HFFc6 (cell line): ENCODE measurements around the gene ENAH. TPM values are rescaled to one million over a fixed set of nuclear protein-coding genes. Genes with fewer than 3 reads are reported as not detected.
"Not testable (repeated sequence)": the region's sequence is repeated elsewhere in the genome, so short reads cannot be mapped to it uniquely, and the experiment has no call there.

Source experiments
- DNase-seq: peaks from one replicate; pipeline ENCODE4 v3.0.0-alpha.2; 2018
- H3K27ac Mint-ChIP-seq: 2 replicates; pipeline ENCODE4 v1.8.0; 2020; ENCODE audit warnings: mild to moderate bottlenecking, mixed read lengths
- H3K27me3 Mint-ChIP-seq: 2 replicates; pipeline ENCODE4 v1.8.0; 2021; ENCODE audit warnings: mild to moderate bottlenecking, moderate library complexity, mixed read lengths; ENCODE audit not compliant: insufficient read depth
- H3K36me3 Mint-ChIP-seq: 2 replicates; pipeline ENCODE4 v1.8.0; 2021; ENCODE audit warnings: low read depth, mixed read lengths
- H3K4me1 Mint-ChIP-seq: 2 replicates; pipeline ENCODE4 v1.8.0; 2020; ENCODE audit warnings: low read depth, mixed read lengths
- H3K4me3 Mint-ChIP-seq: 2 replicates; pipeline ENCODE4 v1.8.0; 2020; ENCODE audit warnings: mild to moderate bottlenecking, moderate library complexity, mixed read lengths
- H3K9me3 Mint-ChIP-seq: 2 replicates; pipeline ENCODE4 v1.8.0; 2020; ENCODE audit warnings: mild to moderate bottlenecking, mixed read lengths
- CTCF ChIP-seq: fragments of 200-600 bp; sonication (generic); IDR thresholded peaks from 2 replicates; pipeline ENCODE4 v1.5.0; 2021; ENCODE audit warnings: antibody characterized with exemption, mild to moderate bottlenecking
- total RNA-seq, 6 experiments: library from RNA; stranded (reverse); fragmentation: NEBNext Ultra II Directional; extraction: Animal tissue kit (Norgen Biotek cat#: 25700); gene quantifications; 2 replicates in 1 of 6; 3 replicates in 5 of 6; pipeline ENCODE4 v1.2.3, GENCODE V29; 2021

Gene ENAH
- total RNA-seq, 6 experiments from 2014 or later = 133 to 171 (median 139) TPM

- TF ChIP-seq CTCF = no peak
- peaks cover 4% of the 10 kb centered on the region; the same call in 1 of the 2 replicates for H3K36me3 Mint-ChIP-seq
- H3K27me3 Mint-ChIP-seq = no peaks in the 10 kb centered on the region; the same call in none of the 2 replicates
- H3K27ac Mint-ChIP-seq = no peak overlapping the region
- DNase-seq = no peak
- peaks cover 34% of the 10 kb centered on the region for H3K4me1 Mint-ChIP-seq
- no peaks in the 10 kb centered on the region for H3K9me3 Mint-ChIP-seq
- no peak overlapping the region for H3K4me3 Mint-ChIP-seq
Measured at GRCh38 chr1:225697428-225697827, 44.5 kb upstream of the ENAH start.

DNA sequence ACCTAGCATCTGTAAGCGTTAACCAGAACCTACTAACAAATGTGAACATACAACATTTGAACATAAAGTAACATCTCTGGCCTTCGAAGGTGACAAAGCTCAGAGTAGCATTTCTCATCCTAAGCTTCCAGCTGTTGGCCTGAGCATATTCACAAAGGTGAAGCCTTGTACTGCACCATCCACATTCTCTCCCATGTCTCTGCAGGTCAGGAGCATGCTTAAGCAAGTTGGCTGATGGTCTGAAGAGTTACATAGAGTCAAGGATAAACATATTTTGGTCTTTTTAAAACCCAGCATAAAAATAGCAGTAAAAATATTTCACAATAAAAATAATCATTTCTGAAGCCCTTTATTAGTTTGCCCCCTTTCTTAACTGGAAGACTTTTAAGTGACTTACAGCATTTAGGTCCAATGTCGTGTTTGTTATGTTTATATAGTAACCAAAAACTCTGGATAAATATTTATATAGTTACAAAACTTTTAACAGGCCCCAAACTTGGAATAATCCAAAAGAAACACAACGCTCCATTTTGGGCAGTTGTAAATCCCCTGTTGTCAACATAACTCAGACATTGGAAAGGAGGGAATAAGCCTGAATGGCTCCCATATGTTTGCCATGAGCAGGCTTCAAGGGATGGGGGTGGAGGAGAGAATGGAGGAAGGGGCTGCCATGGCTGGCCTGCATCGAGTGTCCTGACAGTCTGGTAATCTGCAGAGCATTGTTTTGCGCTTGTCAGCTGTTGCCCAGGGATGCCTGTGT is 42.8 kb upstream of the ENAH start:
- H3K4me1 Mint-ChIP-seq = peaks cover 37% of the 10 kb centered on the region
- peaks cover 4% of the 10 kb centered on the region; the same call in 1 of the 2 replicates for H3K36me3 Mint-ChIP-seq
- DNase-seq = no peak
- no peaks in the 10 kb centered on the region for H3K9me3 Mint-ChIP-seq
- no peaks in the 10 kb centered on the region; the same call in none of the 2 replicates for H3K27me3 Mint-ChIP-seq
- H3K27ac Mint-ChIP-seq = no peak overlapping the region
- no peak overlapping the region for H3K4me3 Mint-ChIP-seq
- TF ChIP-seq CTCF = no peak

- peaks cover 32% of the 10 kb centered on the region for H3K4me1 Mint-ChIP-seq
- no peak overlapping the region for H3K4me3 Mint-ChIP-seq
- DNase-seq = no peak
- no peak overlapping the region for H3K27ac Mint-ChIP-seq
- H3K27me3 Mint-ChIP-seq = no peaks in the 10 kb centered on the region; the same call in none of the 2 replicates
- TF ChIP-seq CTCF = no peak
- peaks cover 4% of the 10 kb centered on the region; the same call in 1 of the 2 replicates for H3K36me3 Mint-ChIP-seq
- H3K9me3 Mint-ChIP-seq = no peaks in the 10 kb centered on the region
Measured at GRCh38 chr1:225694151-225694603, 41.3 kb upstream of the ENAH start.

DNA sequence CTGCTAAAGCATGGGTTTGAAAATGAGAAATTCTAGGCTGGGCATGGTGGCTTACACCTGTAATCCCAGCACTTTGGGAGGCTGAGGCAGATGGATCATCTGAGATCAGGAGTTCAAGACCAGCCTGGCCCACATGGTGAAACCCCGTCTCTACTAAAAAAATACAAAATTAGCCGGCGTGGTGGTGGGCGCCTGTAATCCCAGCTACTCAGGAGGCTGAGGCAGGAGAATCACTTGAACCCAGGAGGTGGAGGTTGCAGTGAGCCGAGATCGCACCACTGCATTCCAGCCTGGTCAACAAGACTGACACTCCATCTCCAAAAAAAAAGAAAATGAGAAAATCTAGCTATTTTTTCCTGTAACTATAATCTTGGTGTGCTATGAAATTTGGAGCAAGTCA is 40.8 kb upstream of the ENAH start:
- H3K27ac Mint-ChIP-seq, H3K36me3 Mint-ChIP-seq, H3K9me3 Mint-ChIP-seq, H3K4me3 Mint-ChIP-seq, H3K27me3 Mint-ChIP-seq, DNase-seq: not testable (repeated sequence)
- peaks cover 30% of the 10 kb centered on the region for H3K4me1 Mint-ChIP-seq

GRCh38 chr1:225693085-225693696 is 40.3 kb upstream of the ENAH start:
- Mint-ChIP-seq H3K4me1 (peaks cover 30% of the 10 kb centered on the region), H3K27me3 (no peaks in the 10 kb centered on the region; the same call in none of the 2 replicates), H3K27ac (no peak overlapping the region), H3K4me3 (no peak overlapping the region), H3K9me3 (no peaks in the 10 kb centered on the region), H3K36me3 (peaks cover 4% of the 10 kb centered on the region; the same call in 1 of the 2 replicates)
- DNase-seq = no peak
- no peak for TF ChIP-seq CTCF

- no peak for DNase-seq
- H3K9me3 Mint-ChIP-seq = no peaks in the 10 kb centered on the region
- H3K27ac Mint-ChIP-seq = no peak overlapping the region
- peaks cover 30% of the 10 kb centered on the region for H3K4me1 Mint-ChIP-seq
- H3K4me3 Mint-ChIP-seq = no peak overlapping the region
- H3K36me3 Mint-ChIP-seq = peaks cover 4% of the 10 kb centered on the region; the same call in 1 of the 2 replicates
- no peak for TF ChIP-seq CTCF
- no peaks in the 10 kb centered on the region; the same call in none of the 2 replicates for H3K27me3 Mint-ChIP-seq
Measured at GRCh38 chr1:225692517-225692879, 39.6 kb upstream of the ENAH start.
